Panc1 (cell line): Measurements from ENCODE around the gene POLD3. TPM values are rescaled to one million over a fixed set of nuclear protein-coding genes. Genes with fewer than 3 reads are reported as not detected.

ENCODE experiments used
- ATAC-seq: fragments of 200-7000 bp; cut with Tn5 transposase; 2 replicates; pipeline ENCODE4 v1.9.1; 2020; ENCODE audit warnings: mild to moderate bottlenecking, moderate library complexity
- BruUV-seq: library from RNA; stranded (reverse); fragments of 400-500 nt; replicated peaks from 2 replicates; lab custom pipeline; 2021; lab: Mats Ljungman, UMichigan
- CTCF ChIA-PET: fragments of 300-600 bp; sonication (Branson Sonifier 250); formaldehyde crosslinking; loops from one replicate; lab custom pipeline; 2022; ENCODE audit warnings: antibody characterized with exemption; lab: Charles Lee
- POLR2A ChIA-PET: fragments of 300-600 bp; sonication (Branson Sonifier 250); formaldehyde crosslinking; loops from one replicate; lab custom pipeline; 2022; ENCODE audit warnings: antibody characterized with exemption; lab: Charles Lee
- DNase-seq: peaks from one replicate; pipeline ENCODE4 v3.0.0-alpha.2; 2010; ENCODE audit warnings: low read depth, low spot score
- H3K27ac ChIP-seq: 2 replicates; pipeline ENCODE4 v1.5.1; 2011; ENCODE audit warnings: mild to moderate bottlenecking, low read length, inconsistent platforms
- H3K27me3 ChIP-seq: fragments of 200-500 bp; sonication (Bioruptor generic); 2 replicates; pipeline ENCODE4 v1.6.0; 2014; ENCODE audit warnings: low read length, inconsistent platforms; ENCODE audit not compliant: control insufficient read depth, insufficient read depth
- H3K36me3 ChIP-seq: fragments of 200-500 bp; sonication (Bioruptor generic); 2 replicates; pipeline ENCODE4 v1.5.1; 2014; ENCODE audit warnings: inconsistent platforms, mild to moderate bottlenecking, low read length, moderate library complexity; ENCODE audit not compliant: control insufficient read depth, insufficient read depth
- H3K4me1 ChIP-seq: 2 replicates; pipeline ENCODE4 v1.5.1; 2011; ENCODE audit warnings: inconsistent platforms, mild to moderate bottlenecking, low read length, moderate library complexity; ENCODE audit not compliant: control insufficient read depth, insufficient read depth
- H3K4me3 ChIP-seq, 2 experiments: 2 replicates each; pipeline ENCODE4 v1.5.1; 2011 to 2012; ENCODE audit warnings: low read depth in 2 of 2, low read length in 2 of 2, mild to moderate bottlenecking in 2 of 2, inconsistent platforms in 1 of 2, moderate library complexity in 1 of 2
- H3K9me3 ChIP-seq: fragments of 200-500 bp; sonication (Bioruptor generic); 2 replicates; pipeline ENCODE4 v1.5.1; 2014; ENCODE audit warnings: low read depth, mild to moderate bottlenecking, inconsistent platforms, low read length, moderate library complexity; ENCODE audit not compliant: control insufficient read depth, insufficient read depth
- POLR2AphosphoS5 ChIP-seq: IDR thresholded peaks from 2 replicates; pipeline ENCODE4 v1.6.1; 2012; ENCODE audit warnings: mild to moderate bottlenecking, low read depth, low read length, moderate library complexity
- SIN3A ChIP-seq: IDR thresholded peaks from 2 replicates; pipeline ENCODE4 v1.6.1; 2012; ENCODE audit warnings: low read depth, mild to moderate bottlenecking, low read length, moderate library complexity, borderline replicate concordance; ENCODE audit not compliant: insufficient read depth
- TCF7L2 ChIP-seq: IDR thresholded peaks from 2 replicates; pipeline ENCODE4 v1.6.1; 2011; ENCODE audit warnings: mild to moderate bottlenecking, low read depth, low read length, inconsistent platforms
- in situ Hi-C: cut with HindIII; loops from 2 replicates; pipeline ENCODE4 v1.10.0; 2016; ENCODE audit warnings: low sequenced_read_pairs, low pct_unique_long_range_greater_than_20kb
- intact Hi-C: fragments of 100-400 bp; cut with micrococcal nuclease; formaldehyde crosslinking; loops from one replicate; pipeline ENCODE4 v1.10.0; 2022; ENCODE audit not compliant: unreplicated experiment
- total RNA-seq: library from RNA; stranded (reverse); gene quantifications from one replicate; pipeline ENCODE4 v1.2.1, GENCODE V29; 2021; ENCODE audit not compliant: unreplicated experiment
- TF ChIP-seq, protein P1 (sequence below): fragments of 450-650 bp; IDR thresholded peaks from 2 replicates; pipeline ENCODE4 v1.5.1; 2017; ENCODE audit warnings: mild to moderate bottlenecking
- TF ChIP-seq, protein P2 (sequence below), 2 experiments: IDR thresholded peaks; 2 replicates each; pipeline ENCODE4 v1.6.1; 2011 to 2012; ENCODE audit warnings: low read depth in 2 of 2, control low read depth in 1 of 2, low read length in 1 of 2, mild to moderate bottlenecking in 1 of 2, moderate library complexity in 1 of 2; ENCODE audit not compliant: insufficient read depth in 1 of 2

Gene POLD3
- total RNA-seq, 1 experiment from 2014 or later: 31.7 TPM

DNA sequence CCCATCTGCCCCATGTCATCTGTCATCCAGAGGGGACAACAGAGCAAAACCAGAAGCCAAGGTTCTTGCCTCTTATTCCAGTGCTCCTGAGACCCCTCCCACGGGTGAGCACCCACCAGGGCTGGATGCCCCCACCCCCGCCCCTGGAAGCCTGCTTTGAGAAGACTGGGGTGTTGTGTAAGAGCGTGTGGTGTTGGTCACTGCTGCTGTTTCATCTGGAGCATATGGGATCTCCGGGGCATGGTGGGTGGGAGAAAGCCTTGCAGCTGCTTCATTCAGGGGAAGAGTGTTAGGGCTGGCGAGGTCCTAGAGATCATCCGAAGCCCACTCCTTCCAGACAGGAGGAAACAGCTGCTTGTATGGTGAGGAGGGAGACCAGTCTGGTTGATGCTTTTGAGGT, 84.7 kb downstream of the POLD3 start:
- DNase-seq: no peak
- intact Hi-C loops (no loop called here), in situ Hi-C loops (no loop called here)
- H3K9me3 ChIP-seq: no peaks in the 10 kb centered on the region
- no peak for ATAC-seq
- CTCF ChIA-PET: interaction anchor here (0.5 to 1.3 kb wide), 3 partner anchors 24 to 468 kb away, joined by 3 to 5 read pairs (median 3); no protein-coding TSS in a partner anchor
- no TSS peak for BruUV-seq
- no peaks in the 10 kb centered on the region for H3K36me3 ChIP-seq
- H3K4me1 ChIP-seq: no peaks in the 10 kb centered on the region
- no peak overlapping the region for H3K4me3 ChIP-seq
- POLR2A ChIA-PET: no interaction called here
- TF ChIP-seq, protein P1, sequence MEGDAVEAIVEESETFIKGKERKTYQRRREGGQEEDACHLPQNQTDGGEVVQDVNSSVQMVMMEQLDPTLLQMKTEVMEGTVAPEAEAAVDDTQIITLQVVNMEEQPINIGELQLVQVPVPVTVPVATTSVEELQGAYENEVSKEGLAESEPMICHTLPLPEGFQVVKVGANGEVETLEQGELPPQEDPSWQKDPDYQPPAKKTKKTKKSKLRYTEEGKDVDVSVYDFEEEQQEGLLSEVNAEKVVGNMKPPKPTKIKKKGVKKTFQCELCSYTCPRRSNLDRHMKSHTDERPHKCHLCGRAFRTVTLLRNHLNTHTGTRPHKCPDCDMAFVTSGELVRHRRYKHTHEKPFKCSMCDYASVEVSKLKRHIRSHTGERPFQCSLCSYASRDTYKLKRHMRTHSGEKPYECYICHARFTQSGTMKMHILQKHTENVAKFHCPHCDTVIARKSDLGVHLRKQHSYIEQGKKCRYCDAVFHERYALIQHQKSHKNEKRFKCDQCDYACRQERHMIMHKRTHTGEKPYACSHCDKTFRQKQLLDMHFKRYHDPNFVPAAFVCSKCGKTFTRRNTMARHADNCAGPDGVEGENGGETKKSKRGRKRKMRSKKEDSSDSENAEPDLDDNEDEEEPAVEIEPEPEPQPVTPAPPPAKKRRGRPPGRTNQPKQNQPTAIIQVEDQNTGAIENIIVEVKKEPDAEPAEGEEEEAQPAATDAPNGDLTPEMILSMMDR: no peak
- TF ChIP-seq POLR2AphosphoS5 (no peak), SIN3A (no peak), TCF7L2 (no peak)
- TF ChIP-seq, protein P2, sequence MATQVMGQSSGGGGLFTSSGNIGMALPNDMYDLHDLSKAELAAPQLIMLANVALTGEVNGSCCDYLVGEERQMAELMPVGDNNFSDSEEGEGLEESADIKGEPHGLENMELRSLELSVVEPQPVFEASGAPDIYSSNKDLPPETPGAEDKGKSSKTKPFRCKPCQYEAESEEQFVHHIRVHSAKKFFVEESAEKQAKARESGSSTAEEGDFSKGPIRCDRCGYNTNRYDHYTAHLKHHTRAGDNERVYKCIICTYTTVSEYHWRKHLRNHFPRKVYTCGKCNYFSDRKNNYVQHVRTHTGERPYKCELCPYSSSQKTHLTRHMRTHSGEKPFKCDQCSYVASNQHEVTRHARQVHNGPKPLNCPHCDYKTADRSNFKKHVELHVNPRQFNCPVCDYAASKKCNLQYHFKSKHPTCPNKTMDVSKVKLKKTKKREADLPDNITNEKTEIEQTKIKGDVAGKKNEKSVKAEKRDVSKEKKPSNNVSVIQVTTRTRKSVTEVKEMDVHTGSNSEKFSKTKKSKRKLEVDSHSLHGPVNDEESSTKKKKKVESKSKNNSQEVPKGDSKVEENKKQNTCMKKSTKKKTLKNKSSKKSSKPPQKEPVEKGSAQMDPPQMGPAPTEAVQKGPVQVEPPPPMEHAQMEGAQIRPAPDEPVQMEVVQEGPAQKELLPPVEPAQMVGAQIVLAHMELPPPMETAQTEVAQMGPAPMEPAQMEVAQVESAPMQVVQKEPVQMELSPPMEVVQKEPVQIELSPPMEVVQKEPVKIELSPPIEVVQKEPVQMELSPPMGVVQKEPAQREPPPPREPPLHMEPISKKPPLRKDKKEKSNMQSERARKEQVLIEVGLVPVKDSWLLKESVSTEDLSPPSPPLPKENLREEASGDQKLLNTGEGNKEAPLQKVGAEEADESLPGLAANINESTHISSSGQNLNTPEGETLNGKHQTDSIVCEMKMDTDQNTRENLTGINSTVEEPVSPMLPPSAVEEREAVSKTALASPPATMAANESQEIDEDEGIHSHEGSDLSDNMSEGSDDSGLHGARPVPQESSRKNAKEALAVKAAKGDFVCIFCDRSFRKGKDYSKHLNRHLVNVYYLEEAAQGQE (IDR thresholded peaks at IDR 0.05; ENCODE audit: insufficient read depth in 1 of 2, low read depth in 2 of 2, low read length in 1 of 2): no peak
- no peaks in the 10 kb centered on the region for H3K27me3 ChIP-seq
- H3K27ac ChIP-seq: no peak overlapping the region

DNA sequence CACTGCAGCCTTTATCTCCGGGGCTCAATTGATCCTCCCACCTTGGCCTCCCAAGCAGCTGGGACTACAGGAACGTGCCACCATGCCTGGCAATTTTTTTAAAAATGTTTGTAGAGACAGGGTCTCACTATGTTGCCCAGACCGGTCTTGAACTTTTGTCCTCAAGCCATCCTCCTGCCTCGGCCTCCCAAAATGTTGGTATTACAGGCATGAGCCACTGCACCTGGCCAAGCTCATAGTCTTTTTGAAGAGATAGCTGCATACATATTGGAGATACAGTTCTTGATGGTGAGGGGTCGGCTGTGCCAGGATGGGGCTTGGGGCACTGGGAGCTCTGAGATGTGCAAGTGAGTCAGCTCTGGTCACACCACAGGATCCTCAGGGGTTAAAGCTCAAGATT, 85.7 kb downstream of the POLD3 start:
- Histone ChIP-seq H3K4me1 (no peaks in the 10 kb centered on the region), H3K27me3 (no peaks in the 10 kb centered on the region), H3K36me3 (no peaks in the 10 kb centered on the region), H3K4me3 (no peak overlapping the region), H3K9me3 (no peaks in the 10 kb centered on the region), H3K27ac (no peak overlapping the region)
- BruUV-seq: no TSS peak
- POLR2A ChIA-PET: no interaction called here
- in situ Hi-C loops: no loop called here
- DNase-seq (no peak), ATAC-seq (no peak)
- TF ChIP-seq, protein P1: no peak
- TF ChIP-seq, protein P2 (IDR thresholded peaks at IDR 0.05; ENCODE audit: insufficient read depth in 1 of 2, low read depth in 2 of 2, low read length in 1 of 2): no peak
- TF ChIP-seq TCF7L2 (no peak), POLR2AphosphoS5 (no peak), SIN3A (no peak)
- intact Hi-C loops: no loop called here
- CTCF ChIA-PET: interaction anchor here (0.9 to 1.3 kb wide), 2 partner anchors 23 to 24 kb away, joined by 3 to 5 read pairs; no protein-coding TSS in a partner anchor
